WERI-Rb-1 (cell line): Measurements from ENCODE around the gene A3GALT2.

Experiments
- DNase-seq: peaks from one replicate; pipeline ENCODE4 v3.0.0-alpha.2; 2020
- H3K27ac ChIP-seq: fragments of 250-450 bp; sonication (Bioruptor Pico); 2 replicates; pipeline ENCODE4 v1.5.1; 2020; ENCODE audit warnings: mild to moderate bottlenecking, moderate library complexity
- H3K27me3 ChIP-seq: fragments of 250-450 bp; sonication (Bioruptor Pico); 2 replicates; pipeline ENCODE4 v1.5.1; 2021; ENCODE audit warnings: mild to moderate bottlenecking, low read depth, moderate library complexity; ENCODE audit not compliant: insufficient read depth, severe bottlenecking
- H3K36me3 ChIP-seq: fragments of 250-450 bp; sonication (Bioruptor Pico); 2 replicates; pipeline ENCODE4 v1.5.1; 2020; ENCODE audit warnings: mild to moderate bottlenecking, moderate library complexity
- H3K4me3 ChIP-seq: 2 replicates; pipeline ENCODE4 v1.5.1; 2011; ENCODE audit warnings: low read depth, mild to moderate bottlenecking, control low read depth, low read length
- H3K9me3 ChIP-seq: fragments of 250-450 bp; sonication (Bioruptor Pico); 2 replicates; pipeline ENCODE4 v1.5.1; 2021; ENCODE audit warnings: mild to moderate bottlenecking, moderate library complexity; ENCODE audit not compliant: severe bottlenecking
- TF ChIP-seq, protein P1 (sequence below): IDR thresholded peaks from 2 replicates; pipeline ENCODE4 v1.5.1; 2011; ENCODE audit warnings: low read depth, mild to moderate bottlenecking, control low read depth, inconsistent platforms, low read length

The A3GALT2 gene

GRCh38 chr1:33322109-33322508 is 1.2 kb upstream of the A3GALT2 start:
- Histone ChIP-seq H3K9me3 (no peaks in the 10 kb centered on the region), H3K4me3 (no peak overlapping the region), H3K36me3 (peaks cover 50% of the 10 kb centered on the region), H3K27me3 (no peaks in the 10 kb centered on the region), H3K27ac (no peak overlapping the region)
- no peak for DNase-seq
- TF ChIP-seq, protein P1, sequence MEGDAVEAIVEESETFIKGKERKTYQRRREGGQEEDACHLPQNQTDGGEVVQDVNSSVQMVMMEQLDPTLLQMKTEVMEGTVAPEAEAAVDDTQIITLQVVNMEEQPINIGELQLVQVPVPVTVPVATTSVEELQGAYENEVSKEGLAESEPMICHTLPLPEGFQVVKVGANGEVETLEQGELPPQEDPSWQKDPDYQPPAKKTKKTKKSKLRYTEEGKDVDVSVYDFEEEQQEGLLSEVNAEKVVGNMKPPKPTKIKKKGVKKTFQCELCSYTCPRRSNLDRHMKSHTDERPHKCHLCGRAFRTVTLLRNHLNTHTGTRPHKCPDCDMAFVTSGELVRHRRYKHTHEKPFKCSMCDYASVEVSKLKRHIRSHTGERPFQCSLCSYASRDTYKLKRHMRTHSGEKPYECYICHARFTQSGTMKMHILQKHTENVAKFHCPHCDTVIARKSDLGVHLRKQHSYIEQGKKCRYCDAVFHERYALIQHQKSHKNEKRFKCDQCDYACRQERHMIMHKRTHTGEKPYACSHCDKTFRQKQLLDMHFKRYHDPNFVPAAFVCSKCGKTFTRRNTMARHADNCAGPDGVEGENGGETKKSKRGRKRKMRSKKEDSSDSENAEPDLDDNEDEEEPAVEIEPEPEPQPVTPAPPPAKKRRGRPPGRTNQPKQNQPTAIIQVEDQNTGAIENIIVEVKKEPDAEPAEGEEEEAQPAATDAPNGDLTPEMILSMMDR = no peak

DNA sequence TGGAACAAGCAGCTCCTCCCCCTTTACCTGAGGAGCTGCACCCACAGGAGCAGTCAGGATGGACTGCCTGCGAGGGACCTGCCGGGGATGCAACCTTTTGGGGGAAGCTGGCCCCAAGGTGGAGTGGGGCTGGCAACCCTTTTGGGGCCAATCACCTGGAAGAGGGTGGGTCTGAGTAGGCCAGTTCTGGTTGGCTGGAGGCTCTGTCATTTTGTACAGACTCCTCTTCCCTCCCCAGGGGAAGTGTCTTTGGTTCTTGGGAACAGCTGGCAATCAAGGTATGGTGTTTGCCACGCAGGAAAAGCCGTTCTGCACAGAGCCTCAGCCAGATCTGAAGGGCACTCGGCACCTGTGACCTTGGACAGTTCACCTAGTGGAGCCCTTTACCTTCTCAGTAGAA is 280 bp upstream of the A3GALT2 start:
- Histone ChIP-seq H3K4me3 (no peak overlapping the region), H3K9me3 (no peaks in the 10 kb centered on the region), H3K27ac (no peak overlapping the region; the same call in 1 of the 2 replicates), H3K27me3 (no peaks in the 10 kb centered on the region), H3K36me3 (peaks cover 41% of the 10 kb centered on the region)
- DNase-seq = no peak
- TF ChIP-seq, protein P1 = no peak

DNA sequence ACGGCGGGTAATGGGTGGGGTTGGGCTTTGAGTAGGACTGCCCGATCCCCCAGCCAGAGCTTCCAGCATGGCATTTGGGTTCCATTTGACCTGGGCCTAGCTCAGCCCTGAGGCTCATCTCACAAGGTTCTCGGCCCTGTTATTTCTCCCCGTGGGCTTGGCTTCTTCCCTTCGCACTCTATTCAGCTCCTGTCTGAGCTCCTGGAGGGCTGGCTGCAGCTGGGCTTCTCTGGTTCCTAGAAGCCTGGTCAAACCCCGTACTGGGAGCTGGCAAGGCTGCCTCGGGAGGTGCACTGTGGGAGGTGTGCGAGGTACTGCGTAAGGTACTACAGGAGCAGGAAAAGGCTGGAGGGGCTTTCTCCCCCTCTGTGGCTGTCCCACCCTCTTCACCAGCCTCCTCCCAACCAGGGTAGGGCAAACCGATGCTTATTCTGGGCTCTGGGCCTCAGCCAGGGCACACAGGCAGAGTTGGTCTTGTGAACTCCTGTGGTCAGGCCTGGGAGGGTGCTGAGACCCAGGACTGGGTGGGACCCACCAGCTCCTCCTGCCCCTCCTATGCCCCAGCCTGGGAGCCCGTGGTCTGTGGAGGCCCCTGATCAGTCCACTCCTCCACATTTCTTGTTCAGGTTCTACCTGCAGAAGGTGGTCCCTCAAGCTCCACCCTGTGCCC is 814 bp downstream of the A3GALT2 start:
- no peak for DNase-seq
- Histone ChIP-seq H3K27me3 (no peaks in the 10 kb centered on the region), H3K27ac (no peak overlapping the region), H3K4me3 (no peak overlapping the region), H3K36me3 (peaks cover 30% of the 10 kb centered on the region), H3K9me3 (no peaks in the 10 kb centered on the region)
- TF ChIP-seq, protein P1 = no peak

GRCh38 chr1:33319186-33319948 is 1.5 kb downstream of the A3GALT2 start:
- no peaks in the 10 kb centered on the region for H3K27me3 ChIP-seq
- no peak overlapping the region for H3K27ac ChIP-seq
- no peak overlapping the region for H3K4me3 ChIP-seq

DNA sequence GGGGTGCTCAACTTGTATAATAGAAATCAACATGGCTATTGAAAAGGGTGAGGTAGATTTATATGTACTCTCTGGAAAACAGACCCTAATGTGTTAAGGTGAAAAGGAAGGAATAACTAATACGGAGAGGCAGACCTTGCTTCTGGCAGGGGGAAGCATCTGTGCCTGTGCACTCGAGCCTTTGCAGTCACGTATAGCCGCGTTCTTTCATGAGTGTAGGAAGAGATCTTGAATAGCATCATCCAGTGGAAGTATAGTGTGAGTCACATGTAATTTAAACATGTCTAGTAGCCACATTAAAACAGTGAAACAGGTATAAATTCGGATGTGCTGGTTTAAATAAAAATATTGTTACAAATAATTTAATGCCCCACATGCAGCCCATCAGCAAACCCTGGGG is 3.0 kb downstream of the A3GALT2 start:
- Histone ChIP-seq H3K27me3 (no peaks in the 10 kb centered on the region), H3K9me3 (no peaks in the 10 kb centered on the region), H3K4me3 (no peak overlapping the region), H3K36me3 (peaks cover 9% of the 10 kb centered on the region), H3K27ac (no peak overlapping the region)
- DNase-seq = no peak
- TF ChIP-seq, protein P1 = no peak

More at GRCh38 chr1:33319186-33319948, 1.5 kb downstream of the A3GALT2 start:
- TF ChIP-seq, protein P1 = no peak
- Histone ChIP-seq H3K36me3 (peaks cover 23% of the 10 kb centered on the region), H3K9me3 (no peaks in the 10 kb centered on the region)
- DNase-seq = no peak
